Adrenal gland (tissue), 5 donors: ENCODE results near the gene SPTBN4.

Experiments
- POLR2A ChIP-seq, 2 donors: fragments of 450-650 bp; IDR thresholded peaks; one replicate each; pipeline ENCODE4 v1.6.1; 2017; ENCODE audit warnings: antibody characterized with exemption in 2 of 2, mild to moderate bottlenecking in 2 of 2, moderate library complexity in 1 of 2
- TF ChIP-seq, protein P1 (sequence below), 6 experiments: fragments of 450-650 bp in 4 of 6; fragments of 200-600 bp in 2 of 6; sonication (generic) in 1 of 6; IDR thresholded peaks; 1 replicate in 5 of 6; 2 replicates in 1 of 6; pipeline versions ENCODE4 v1.5.1 to v1.8.0; 2016 to 2021; ENCODE audit warnings: antibody characterized with exemption in 6 of 6, mild to moderate bottlenecking in 2 of 6, moderate library complexity in 1 of 6
- donor health status: DM: no; HTN: no; CAD: no.

DNA sequence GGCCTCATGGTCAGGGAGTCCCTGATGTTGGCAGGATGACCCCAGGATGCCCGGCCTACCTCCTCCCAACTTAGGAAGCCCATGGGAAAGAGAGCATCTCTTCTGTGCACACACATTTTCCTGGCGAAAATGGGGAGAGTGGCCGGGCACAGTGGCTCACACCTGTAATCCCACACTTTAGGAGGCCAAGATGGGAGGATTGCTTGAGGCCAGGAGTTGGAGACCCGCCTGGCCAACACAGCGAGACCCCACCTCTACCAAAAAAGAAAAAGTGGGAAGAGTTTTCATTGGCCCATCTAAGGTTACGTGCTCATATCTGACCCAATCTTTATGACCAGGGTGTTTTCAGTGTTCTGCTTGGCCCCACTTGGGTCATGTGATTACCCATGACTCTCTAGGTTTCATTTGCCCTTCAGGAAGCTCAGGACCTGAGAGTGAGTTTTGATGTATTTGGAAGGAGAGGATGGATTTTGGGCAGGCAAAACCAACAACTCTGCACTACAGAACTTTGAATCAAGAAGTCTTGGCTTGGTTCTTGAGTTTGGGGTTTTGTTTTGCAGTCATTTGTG, 76.3 kb downstream of the SPTBN4 start:
- TF ChIP-seq, protein P1, sequence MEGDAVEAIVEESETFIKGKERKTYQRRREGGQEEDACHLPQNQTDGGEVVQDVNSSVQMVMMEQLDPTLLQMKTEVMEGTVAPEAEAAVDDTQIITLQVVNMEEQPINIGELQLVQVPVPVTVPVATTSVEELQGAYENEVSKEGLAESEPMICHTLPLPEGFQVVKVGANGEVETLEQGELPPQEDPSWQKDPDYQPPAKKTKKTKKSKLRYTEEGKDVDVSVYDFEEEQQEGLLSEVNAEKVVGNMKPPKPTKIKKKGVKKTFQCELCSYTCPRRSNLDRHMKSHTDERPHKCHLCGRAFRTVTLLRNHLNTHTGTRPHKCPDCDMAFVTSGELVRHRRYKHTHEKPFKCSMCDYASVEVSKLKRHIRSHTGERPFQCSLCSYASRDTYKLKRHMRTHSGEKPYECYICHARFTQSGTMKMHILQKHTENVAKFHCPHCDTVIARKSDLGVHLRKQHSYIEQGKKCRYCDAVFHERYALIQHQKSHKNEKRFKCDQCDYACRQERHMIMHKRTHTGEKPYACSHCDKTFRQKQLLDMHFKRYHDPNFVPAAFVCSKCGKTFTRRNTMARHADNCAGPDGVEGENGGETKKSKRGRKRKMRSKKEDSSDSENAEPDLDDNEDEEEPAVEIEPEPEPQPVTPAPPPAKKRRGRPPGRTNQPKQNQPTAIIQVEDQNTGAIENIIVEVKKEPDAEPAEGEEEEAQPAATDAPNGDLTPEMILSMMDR (IDR thresholded peaks at IDR 0.05) = no peak
- no peak for TF ChIP-seq POLR2A (IDR thresholded peaks at IDR 0.05)
